H1 (cell line): ENCODE results near the gene SSTR3. TPM values are rescaled to one million over a fixed set of nuclear protein-coding genes. Genes with fewer than 3 reads are reported as not detected.

Experiments
- CTCF ChIA-PET: fragments of 300-600 bp; sonication (Branson Sonifier 250); formaldehyde crosslinking; loops from one replicate; lab custom pipeline; 2021; ENCODE audit not compliant: partially characterized antibody; lab: Charles Lee
- POLR2A ChIA-PET: fragments of 300-600 bp; sonication (Branson Sonifier 250); formaldehyde crosslinking; loops from one replicate; lab custom pipeline; 2021; ENCODE audit warnings: inconsistent platforms; ENCODE audit not compliant: partially characterized antibody; lab: Charles Lee
- DNase-seq, 2 experiments: peaks; one replicate each; pipeline versions ENCODE4 v3.0.0 to v3.0.0-alpha.2; 2010 to 2022; ENCODE audit warnings: low spot score in 2 of 2, low read depth in 1 of 2, mixed read lengths in 1 of 2
- FAIRE-seq: peaks from 2 replicates; lab custom pipeline; 2011; peaks lifted over from hg19 to GRCh38; lab: Jason Lieb, UNC
- H2AFZ ChIP-seq: 2 replicates; pipeline ENCODE4 v1.8.1; 2012; ENCODE audit warnings: low read length, inconsistent platforms
- H2AK5ac ChIP-seq: 2 replicates; pipeline ENCODE4 v1.6.1; 2013; ENCODE audit warnings: low read depth, low read length
- H2BK120ac ChIP-seq: replicated peaks from 2 replicates; pipeline ENCODE3; 2013; ENCODE audit warnings: low read depth, low read length, inconsistent platforms
- H2BK12ac ChIP-seq: 2 replicates; pipeline ENCODE4 v1.6.1; 2013; ENCODE audit warnings: low read depth, low read length
- H2BK15ac ChIP-seq: 2 replicates; pipeline ENCODE4 v1.6.1; 2013; ENCODE audit warnings: low read length
- H2BK20ac ChIP-seq: 2 replicates; pipeline ENCODE4 v1.6.1; 2013; ENCODE audit warnings: low read length
- H2BK5ac ChIP-seq: 2 replicates; pipeline ENCODE4 v1.6.1; 2013; ENCODE audit warnings: low read depth, low read length
- H3K14ac ChIP-seq: 2 replicates; pipeline ENCODE4 v1.6.1; 2013; ENCODE audit warnings: inconsistent platforms; ENCODE audit not compliant: insufficient read length
- H3K18ac ChIP-seq: 2 replicates; pipeline ENCODE4 v1.6.1; 2013; ENCODE audit warnings: low read length; ENCODE audit errors: extremely low read depth
- H3K23ac ChIP-seq: 2 replicates; pipeline ENCODE4 v1.6.1; 2013; ENCODE audit warnings: inconsistent platforms; ENCODE audit not compliant: insufficient read length
- H3K23me2 ChIP-seq: 2 replicates; pipeline ENCODE4 v1.6.1; 2013; ENCODE audit warnings: low read depth, low read length
- H3K27ac ChIP-seq: 2 replicates; pipeline ENCODE4 v1.6.1; 2011; ENCODE audit warnings: low read depth, low read length, inconsistent platforms
- H3K27me3 ChIP-seq, 4 experiments: replicated peaks in 1 of 4; 1 replicate in 1 of 4; 2 replicates in 3 of 4; pipeline versions ENCODE4 v1.6.1 to v1.8.1; 2011 to 2013; ENCODE audit warnings: low read length in 3 of 4, mild to moderate bottlenecking in 3 of 4, inconsistent platforms in 2 of 4, mixed read lengths in 2 of 4, moderate library complexity in 1 of 4; ENCODE audit not compliant: control insufficient read depth in 3 of 4, insufficient read depth in 3 of 4; ENCODE audit errors: extremely low read depth in 1 of 4
- H3K36me3 ChIP-seq, 4 experiments: 2 replicates each; pipeline versions ENCODE4 v1.6.1 to v1.8.1; 2011 to 2013; ENCODE audit warnings: mild to moderate bottlenecking in 4 of 4, low read length in 3 of 4, moderate library complexity in 2 of 4, control low read depth in 1 of 4, inconsistent platforms in 1 of 4; ENCODE audit not compliant: insufficient read depth in 4 of 4, control insufficient read depth in 2 of 4
- H3K4ac ChIP-seq: replicated peaks from 2 replicates; pipeline ENCODE3; 2013; ENCODE audit warnings: low read length, low read depth, mixed read lengths, inconsistent platforms; ENCODE audit not compliant: insufficient read length
- H3K4me1 ChIP-seq, 4 experiments: replicated peaks in 1 of 4; 1 replicate in 1 of 4; 2 replicates in 3 of 4; pipeline versions ENCODE4 v1.6.1 to v1.8.1; 2011 to 2013; ENCODE audit warnings: low read length in 3 of 4, inconsistent platforms in 2 of 4, mixed read lengths in 1 of 4; ENCODE audit not compliant: insufficient read depth in 4 of 4, control insufficient read depth in 3 of 4
- H3K4me2 ChIP-seq, 2 experiments: 2 replicates each; pipeline versions ENCODE4 v1.6.1 to v1.8.1; 2011 to 2013; ENCODE audit warnings: low read depth in 2 of 2, low read length in 2 of 2, control low read depth in 1 of 2, inconsistent platforms in 1 of 2, mild to moderate bottlenecking in 1 of 2; ENCODE audit not compliant: insufficient read depth in 1 of 2
- H3K4me3 ChIP-seq, 4 experiments: fragments of 200-600, 300-600 bp in 1 of 4; sonication (generic), shearing (Covaris generic), sonication (Bioruptor Twin) in 1 of 4; 2 replicates each; pipeline versions ENCODE4 v1.5.1 to v1.8.1; 2011 to 2016; ENCODE audit warnings: low read length in 4 of 4, low read depth in 3 of 4, control low read depth in 2 of 4, inconsistent platforms in 2 of 4, mild to moderate bottlenecking in 2 of 4, mixed read lengths in 1 of 4, moderate library complexity in 1 of 4; ENCODE audit not compliant: insufficient read depth in 2 of 4; ENCODE audit errors: extremely low read depth in 1 of 4
- H3K56ac ChIP-seq: replicated peaks from 2 replicates; pipeline ENCODE3; 2013; ENCODE audit warnings: low read depth, mild to moderate bottlenecking, mixed read lengths, low read length, inconsistent platforms; ENCODE audit not compliant: insufficient read length
- H3K79me1 ChIP-seq: 2 replicates; pipeline ENCODE4 v1.6.1; 2013; ENCODE audit warnings: low read depth, low read length, control low read depth
- H3K79me2 ChIP-seq, 2 experiments: 2 replicates each; pipeline versions ENCODE4 v1.6.1 to v1.8.1; 2012 to 2013; ENCODE audit warnings: low read length in 2 of 2, mild to moderate bottlenecking in 2 of 2, inconsistent platforms in 1 of 2; ENCODE audit not compliant: insufficient read depth in 2 of 2, control insufficient read depth in 1 of 2
- H3K9ac ChIP-seq, 4 experiments: replicated peaks in 1 of 4; 1 replicate in 1 of 4; 2 replicates in 3 of 4; pipeline versions ENCODE4 v1.6.1 to v1.8.1; 2011 to 2013; ENCODE audit warnings: low read depth in 3 of 4, low read length in 3 of 4, control low read depth in 2 of 4, mild to moderate bottlenecking in 2 of 4, moderate library complexity in 2 of 4, inconsistent platforms in 1 of 4; ENCODE audit errors: extremely low read depth in 1 of 4
- H3K9me3 ChIP-seq, 2 experiments: 2 replicates each; pipeline versions ENCODE4 v1.6.1 to v1.8.1; 2012 to 2013; ENCODE audit warnings: mild to moderate bottlenecking in 2 of 2, moderate library complexity in 2 of 2, control low read depth in 1 of 2, inconsistent platforms in 1 of 2, low read depth in 1 of 2, low read length in 1 of 2, mixed read lengths in 1 of 2; ENCODE audit not compliant: insufficient read depth in 2 of 2
- H4K20me1 ChIP-seq, 2 experiments: replicated peaks in 1 of 2; 2 replicates each; pipeline versions ENCODE3 to v1.8.1; 2011 to 2013; ENCODE audit warnings: inconsistent platforms in 2 of 2, low read length in 2 of 2, mild to moderate bottlenecking in 1 of 2; ENCODE audit not compliant: insufficient read depth in 2 of 2, control insufficient read depth in 1 of 2
- H4K5ac ChIP-seq: 2 replicates; pipeline ENCODE4 v1.6.1; 2013; ENCODE audit warnings: low read length, low read depth, mixed read lengths, inconsistent platforms; ENCODE audit not compliant: insufficient read length
- H4K8ac ChIP-seq: 2 replicates; pipeline ENCODE4 v1.8.0; 2013; ENCODE audit warnings: mild to moderate bottlenecking, moderate library complexity, low read length, inconsistent platforms; ENCODE audit not compliant: insufficient read depth; ENCODE audit errors: extremely low read depth
- H4K91ac ChIP-seq: replicated peaks from 2 replicates; pipeline ENCODE3; 2013; ENCODE audit warnings: low read length, mixed read lengths, inconsistent platforms; ENCODE audit not compliant: insufficient read length
- CBX5 ChIP-seq: fragments of 300-800, 300-1000 bp; sonication (generic); IDR thresholded peaks from 2 replicates; pipeline ENCODE4 v1.7.1; 2016; ENCODE audit warnings: antibody characterized with exemption, low read length, low read depth
- WGBS, 2 experiments: shearing (Covaris generic) in 1 of 2; methylation state at CpG; one replicate each; pipeline versions ENCODE4 v1.1.6 to v1.1.7; 2013 to 2015; ENCODE audit warnings: low lambda C conversion rate in 2 of 2, mixed read lengths in 2 of 2, inconsistent platforms in 1 of 2, low coverage in 1 of 2, missing lambda C conversion rate in 1 of 2; ENCODE audit not compliant: insufficient replicate concordance in 2 of 2, insufficient coverage in 1 of 2, insufficient read length in 1 of 2; ENCODE audit errors: extremely low coverage in 1 of 2, missing lambda C conversion rate in 1 of 2; 5-methylcytosine and 5-hydroxymethylcytosine counted together
- polyA plus RNA-seq, 7 experiments: library from polyadenylated mRNA; depleted of rRNA in 3 of 7; stranded (reverse) in 5 of 7; unstranded in 2 of 7; fragments of >200 nt in 5 of 7; fragments of 200-250 nt in 2 of 7; gene quantifications; 1 replicate in 5 of 7; 2 replicates in 1 of 7; 4 replicates in 1 of 7; pipeline versions ENCODE4 v1.2.1 to v1.2.3, GENCODE V29; 2011 to 2013; ENCODE audit warnings: missing spikeins in 2 of 7, mixed read lengths in 2 of 7
- total RNA-seq: library from RNA; stranded (reverse); fragmentation: NEBNext Ultra II Directional; extraction: Animal tissue kit (Norgen Biotek cat#: 25700); gene quantifications from 2 replicates; pipeline ENCODE4 v1.2.1, GENCODE V29; 2021

SSTR3 gene
- total and polyA plus RNA-seq, 2 of the 8 experiments (the other 6 are each of a cell fraction or from before 2014, with no cell fraction given): 0.22 to 0.77 TPM

DNA sequence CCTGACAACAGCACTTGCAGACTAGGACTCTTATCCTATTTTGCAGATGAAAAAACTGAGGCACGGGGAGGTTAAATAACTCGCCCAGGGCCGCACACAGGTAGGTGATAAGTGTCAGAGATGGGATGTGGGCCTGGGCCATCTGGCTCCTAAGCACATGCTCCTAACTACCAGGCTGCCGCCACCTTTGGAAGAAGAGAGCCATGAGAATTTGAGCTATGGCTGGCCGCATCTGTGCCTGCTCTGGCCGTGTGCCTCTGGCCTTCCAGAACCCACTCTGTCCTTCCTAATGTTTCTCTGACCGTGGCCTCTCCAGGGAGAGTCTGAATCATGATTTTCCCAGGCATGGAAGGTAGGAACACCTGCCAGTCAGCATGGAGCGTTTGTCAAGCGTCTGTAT, 47.2 kb downstream of the SSTR3 start:
- no peaks in the 10 kb centered on the region for H3K79me1 ChIP-seq
- H2BK5ac ChIP-seq: no peak overlapping the region
- no peak overlapping the region for H2BK20ac ChIP-seq
- no peak overlapping the region; the same call in 1 of the 2 replicates for H4K8ac ChIP-seq
- no peak overlapping the region for H3K4me2 ChIP-seq
- no peak overlapping the region for H2BK12ac ChIP-seq
- no peak overlapping the region for H3K4me3 ChIP-seq
- H4K20me1 ChIP-seq: no peaks in the 10 kb centered on the region
- no peaks in the 10 kb centered on the region for H3K79me2 ChIP-seq
- H3K23ac ChIP-seq: no peak overlapping the region
- H3K27me3 ChIP-seq: no peaks in the 10 kb centered on the region; a peak in 2 of 7 replicates
- H3K14ac ChIP-seq: no peak overlapping the region
- 85% methylated on average over 9 of the region's 9 CpGs; no CpG with 5 or more reads in 1 of the 2 experiments for whole genome bisulfite sequencing, 2 experiments
- no peak overlapping the region for H3K4ac ChIP-seq
- H3K4me1 ChIP-seq: peaks cover 0 to 9% (median 2%) of the 10 kb centered on the region in 4 experiments; a peak in 3 of 7 replicates
- ChIA-PET POLR2A (interaction anchor here (1.3 kb wide), 1 partner anchor 8 kb away, joined by 4 read pairs; no protein-coding TSS in a partner anchor), CTCF (interaction anchor here (0.7 to 7.9 kb wide), 16 partner anchors 8 to 188 kb away, joined by 3 to 77 read pairs (median 5); partner anchors contain the start of genes IL2RB and RAC2)
- no peak overlapping the region for H2BK120ac ChIP-seq
- no peak overlapping the region for H2AK5ac ChIP-seq
- no peaks in the 10 kb centered on the region for H3K36me3 ChIP-seq
- H3K56ac ChIP-seq: no peak overlapping the region
- no peak overlapping the region for H3K27ac ChIP-seq
- no peak overlapping the region for H2BK15ac ChIP-seq
- no peak overlapping the region for H2AFZ ChIP-seq
- no peak overlapping the region for H4K91ac ChIP-seq
- H3K9ac ChIP-seq: no peak overlapping the region
- DNase-seq (no peak), FAIRE-seq (no peak)
- H3K23me2 ChIP-seq: no peaks in the 10 kb centered on the region
- H3K18ac ChIP-seq: no peak overlapping the region
- no peak overlapping the region for H4K5ac ChIP-seq
- peaks cover 5% of the 10 kb centered on the region in 2 experiments; a peak in 2 of 4 replicates for H3K9me3 ChIP-seq
- TF ChIP-seq CBX5: no peak
